Fibroblast of villous mesenchyme (primary cell): Measurements from ENCODE around the gene SP9. TPM values are rescaled to one million over a fixed set of nuclear protein-coding genes. Genes with fewer than 3 reads are reported as not detected.

Experiments
- DNase-seq: peaks from one replicate; pipeline ENCODE4 v3.0.0-alpha.2; 2010; ENCODE audit warnings: low read depth
- H3K4me3 ChIP-seq: 2 replicates; pipeline ENCODE4 v1.5.1; 2011; ENCODE audit warnings: low read depth, mild to moderate bottlenecking, low read length
- total RNA-seq: library from RNA; depleted of rRNA; stranded (reverse); fragments of >200 nt; gene quantifications from 2 replicates; pipeline ENCODE4 v1.2.3, GENCODE V29; 2012
- TF ChIP-seq, protein P1 (sequence below): IDR thresholded peaks from 2 replicates; pipeline ENCODE4 v1.5.1; 2012; ENCODE audit warnings: low read depth, mild to moderate bottlenecking, low read length; ENCODE audit not compliant: insufficient read depth

Gene SP9
- total RNA-seq, 1 donor = 0.43 TPM

DNA sequence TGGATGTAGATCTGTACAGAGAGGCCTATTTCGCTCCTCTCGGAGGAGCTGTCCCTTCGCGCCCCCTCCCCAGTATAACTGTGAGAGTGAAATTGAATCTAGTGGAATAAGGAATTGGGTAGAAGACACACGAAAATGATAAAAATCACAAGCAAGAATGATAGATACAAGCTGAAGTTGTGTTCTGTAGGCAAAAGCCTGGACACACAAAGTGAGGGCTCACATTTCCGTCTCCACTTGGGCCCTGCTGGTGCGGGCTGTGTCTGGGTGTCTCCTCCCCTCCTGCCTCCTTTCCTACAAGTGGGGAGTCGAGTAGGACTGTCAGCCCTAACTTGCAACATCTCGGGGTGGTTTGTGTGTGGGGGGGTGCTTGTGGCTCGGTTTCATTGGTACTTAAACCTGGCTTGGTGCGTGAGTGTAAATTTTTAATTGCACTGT, 457 bp upstream of the SP9 start:
- TF ChIP-seq, protein P1, sequence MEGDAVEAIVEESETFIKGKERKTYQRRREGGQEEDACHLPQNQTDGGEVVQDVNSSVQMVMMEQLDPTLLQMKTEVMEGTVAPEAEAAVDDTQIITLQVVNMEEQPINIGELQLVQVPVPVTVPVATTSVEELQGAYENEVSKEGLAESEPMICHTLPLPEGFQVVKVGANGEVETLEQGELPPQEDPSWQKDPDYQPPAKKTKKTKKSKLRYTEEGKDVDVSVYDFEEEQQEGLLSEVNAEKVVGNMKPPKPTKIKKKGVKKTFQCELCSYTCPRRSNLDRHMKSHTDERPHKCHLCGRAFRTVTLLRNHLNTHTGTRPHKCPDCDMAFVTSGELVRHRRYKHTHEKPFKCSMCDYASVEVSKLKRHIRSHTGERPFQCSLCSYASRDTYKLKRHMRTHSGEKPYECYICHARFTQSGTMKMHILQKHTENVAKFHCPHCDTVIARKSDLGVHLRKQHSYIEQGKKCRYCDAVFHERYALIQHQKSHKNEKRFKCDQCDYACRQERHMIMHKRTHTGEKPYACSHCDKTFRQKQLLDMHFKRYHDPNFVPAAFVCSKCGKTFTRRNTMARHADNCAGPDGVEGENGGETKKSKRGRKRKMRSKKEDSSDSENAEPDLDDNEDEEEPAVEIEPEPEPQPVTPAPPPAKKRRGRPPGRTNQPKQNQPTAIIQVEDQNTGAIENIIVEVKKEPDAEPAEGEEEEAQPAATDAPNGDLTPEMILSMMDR = no peak
- no peak overlapping the region for H3K4me3 ChIP-seq
- no peak for DNase-seq

DNA sequence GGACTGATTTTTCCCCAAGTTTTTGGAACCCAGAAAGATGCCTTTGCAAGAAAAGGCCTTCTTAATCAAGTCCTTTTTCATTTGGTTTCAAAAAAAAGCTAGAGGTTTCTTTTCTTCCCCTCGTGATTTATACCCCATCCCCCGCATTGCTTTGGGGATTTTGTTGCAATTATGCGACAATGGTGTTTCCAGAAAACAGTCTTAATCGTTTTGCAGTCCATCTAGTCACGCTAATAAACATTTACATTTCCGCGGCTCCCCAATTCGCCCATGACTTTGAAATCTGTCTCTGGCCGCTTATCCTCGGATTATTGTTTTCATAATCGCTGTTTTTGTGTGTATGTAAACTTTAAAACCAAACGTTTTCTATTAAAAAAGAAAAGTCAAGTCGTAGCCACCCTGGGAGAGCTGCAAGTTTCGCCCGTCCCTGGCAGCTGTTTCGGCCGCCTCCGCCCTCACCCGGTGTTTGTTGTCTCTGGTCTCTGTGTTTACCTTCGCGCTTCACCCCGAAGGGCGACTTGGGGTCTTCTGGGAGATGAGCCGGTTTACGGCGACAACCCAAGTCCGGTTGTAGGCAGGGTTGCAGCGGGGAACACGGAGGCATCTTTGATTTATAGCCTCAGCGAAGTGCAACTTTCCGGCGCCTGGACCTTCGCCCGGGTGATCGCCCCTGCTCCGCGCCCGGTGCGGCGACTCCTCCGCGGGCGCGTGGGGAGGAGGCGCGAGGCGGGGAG, 667 bp downstream of the SP9 start:
- TF ChIP-seq, protein P1 = no peak
- H3K4me3 ChIP-seq = peak overlapping the region; percentile 43
- no peak for DNase-seq

DNA sequence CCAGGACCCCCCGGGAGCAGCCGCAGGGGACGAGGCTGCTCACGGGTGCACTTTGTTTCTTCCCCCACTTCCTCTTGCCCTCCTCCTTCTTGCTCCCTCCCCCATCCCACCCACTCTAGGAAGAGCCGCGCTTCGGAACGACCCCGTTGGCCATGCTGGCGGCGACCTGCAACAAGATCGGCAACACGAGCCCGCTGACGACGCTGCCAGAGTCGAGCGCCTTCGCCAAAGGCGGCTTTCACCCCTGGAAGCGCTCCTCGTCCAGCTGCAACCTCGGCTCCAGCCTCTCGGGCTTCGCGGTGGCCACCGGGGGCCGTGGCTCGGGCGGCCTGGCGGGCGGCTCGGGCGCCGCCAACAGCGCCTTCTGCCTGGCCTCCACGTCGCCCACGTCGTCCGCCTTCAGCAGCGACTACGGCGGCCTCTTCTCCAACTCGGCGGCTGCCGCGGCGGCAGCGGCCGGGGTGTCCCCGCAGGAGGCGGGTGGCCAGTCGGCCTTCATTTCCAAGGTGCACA, 1.3 kb downstream of the SP9 start:
- TF ChIP-seq, protein P1 = no peak
- peak overlapping the region; percentile 43 for H3K4me3 ChIP-seq
- no peak for DNase-seq

DNA sequence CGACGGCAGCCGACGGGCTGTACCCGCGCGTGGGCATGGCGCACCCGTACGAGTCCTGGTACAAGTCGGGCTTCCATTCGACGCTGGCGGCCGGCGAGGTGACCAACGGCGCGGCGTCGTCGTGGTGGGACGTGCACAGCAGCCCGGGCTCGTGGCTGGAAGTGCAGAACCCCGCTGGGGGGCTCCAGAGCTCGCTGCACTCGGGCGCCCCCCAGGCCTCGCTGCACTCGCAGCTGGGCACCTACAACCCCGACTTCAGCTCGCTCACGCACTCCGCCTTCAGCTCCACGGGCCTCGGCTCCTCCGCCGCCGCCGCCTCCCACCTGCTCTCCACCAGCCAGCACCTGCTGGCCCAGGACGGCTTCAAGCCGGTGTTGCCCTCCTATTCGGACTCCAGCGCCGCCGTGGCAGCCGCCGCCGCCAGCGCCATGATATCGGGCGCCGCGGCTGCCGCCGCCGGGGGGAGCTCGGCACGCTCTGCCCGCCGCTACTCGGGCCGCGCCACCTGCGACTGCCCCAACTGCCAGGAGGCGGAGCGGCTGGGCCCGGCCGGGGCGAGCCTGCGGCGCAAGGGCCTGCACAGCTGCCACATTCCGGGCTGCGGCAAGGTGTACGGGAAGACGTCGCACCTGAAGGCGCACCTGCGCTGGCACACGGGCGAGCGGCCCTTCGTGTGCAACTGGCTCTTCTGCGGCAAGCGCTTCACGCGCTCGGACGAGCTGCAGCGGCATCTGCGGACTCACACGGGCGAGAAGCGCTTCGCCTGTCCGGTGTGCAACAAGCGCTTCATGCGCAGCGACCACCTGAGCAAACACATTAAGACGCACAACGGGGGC, 2.0 kb downstream of the SP9 start:
- TF ChIP-seq, protein P1 = no peak
- peak overlapping the region; percentile 43 for H3K4me3 ChIP-seq
- no peak for DNase-seq

DNA sequence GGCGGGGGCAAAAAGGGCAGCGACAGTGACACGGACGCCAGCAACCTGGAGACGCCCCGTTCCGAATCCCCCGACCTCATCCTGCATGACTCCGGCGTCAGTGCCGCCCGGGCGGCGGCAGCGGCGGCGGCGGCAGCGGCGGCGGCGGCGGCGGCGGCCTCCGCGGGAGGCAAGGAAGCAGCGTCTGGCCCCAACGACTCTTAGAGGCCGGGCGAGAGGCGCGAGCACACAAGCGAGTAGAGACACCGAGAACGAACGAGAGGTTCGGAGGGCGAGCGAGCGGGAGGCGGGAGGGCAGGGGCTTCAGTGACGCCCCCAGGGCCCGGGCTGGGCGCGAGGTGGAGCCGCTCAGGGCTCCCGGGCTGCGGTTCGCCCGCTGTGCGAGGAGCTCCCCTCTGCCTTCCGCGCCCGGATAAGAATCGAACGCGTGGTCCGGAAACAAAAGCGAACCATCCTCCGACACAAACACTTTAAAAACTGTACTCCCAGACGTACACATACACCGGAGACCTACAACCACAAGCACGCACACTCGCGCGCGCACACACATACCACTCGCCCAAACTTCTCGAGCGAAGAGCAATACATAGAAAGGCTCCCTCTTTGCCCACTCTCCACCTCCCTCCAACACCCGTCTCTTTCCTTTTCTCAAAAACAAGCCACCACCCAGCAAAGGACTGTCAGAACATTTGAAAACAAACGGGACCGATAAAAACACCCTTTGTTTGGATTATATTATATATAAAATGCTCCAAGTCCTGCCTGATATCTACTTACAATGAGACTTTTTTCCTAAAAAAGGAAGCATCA, 2.8 kb downstream of the SP9 start:
- DNase-seq = no peak
- TF ChIP-seq, protein P1 = no peak
- H3K4me3 ChIP-seq = peak overlapping the region; percentile 34

DNA sequence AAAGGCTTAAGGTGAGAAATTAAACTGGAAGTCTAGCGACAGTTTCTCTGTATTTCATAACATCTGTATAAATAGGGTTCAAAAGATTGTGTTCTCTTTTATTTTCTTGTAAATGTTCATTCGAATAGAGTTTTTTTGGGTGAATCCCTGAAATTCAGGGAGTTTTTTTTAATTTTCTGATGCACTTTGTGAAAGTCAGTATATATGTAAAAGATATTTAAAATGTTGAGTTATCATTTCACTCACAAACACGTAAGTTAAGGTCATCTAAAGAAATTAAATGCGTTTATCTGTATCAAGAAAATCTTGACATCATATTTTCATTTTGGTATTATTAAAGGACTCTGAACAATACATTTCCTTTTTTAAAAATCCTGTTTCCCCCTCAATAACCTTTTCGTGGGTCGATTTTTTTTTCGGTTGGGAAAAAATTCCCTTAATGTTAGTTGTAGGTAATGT, 3.4 kb downstream of the SP9 start:
- TF ChIP-seq, protein P1 = no peak
- H3K4me3 ChIP-seq = no peak overlapping the region
- DNase-seq = no peak
